HAP-1 (cell line): ENCODE measurements around the gene KIAA0232.
"Not testable (repeated sequence)": the region's sequence is repeated elsewhere in the genome, so short reads cannot be mapped to it uniquely, and the experiment has no call there.

Experiments
- DNase-seq, 2 experiments: peaks; one replicate each; pipeline ENCODE4 v3.0.0-alpha.2; 2016 to 2020; ENCODE audit warnings: low spot score in 2 of 2
- H3K27me3 ChIP-seq: fragments of 250-450 bp; sonication (Bioruptor Pico); 2 replicates; pipeline ENCODE4 v1.5.1; 2020; ENCODE audit warnings: low read depth, mild to moderate bottlenecking, moderate library complexity
- H3K36me3 ChIP-seq: fragments of 250-450 bp; sonication (Bioruptor Pico); replicated peaks from 2 replicates; pipeline ENCODE4 v1.5.1; 2020; ENCODE audit warnings: mild to moderate bottlenecking
- H3K4me1 ChIP-seq: fragments of 250-450 bp; sonication (Bioruptor Pico); 2 replicates; pipeline ENCODE4 v1.5.1; 2020; ENCODE audit warnings: mild to moderate bottlenecking
- H3K4me3 ChIP-seq: fragments of 250-450 bp; sonication (Bioruptor Pico); 2 replicates; pipeline ENCODE4 v1.5.1; 2020; ENCODE audit warnings: mild to moderate bottlenecking, moderate library complexity
- H3K9me3 ChIP-seq: fragments of 250-450 bp; sonication (Bioruptor Pico); 2 replicates; pipeline ENCODE4 v1.5.1; 2020; ENCODE audit warnings: mild to moderate bottlenecking, moderate library complexity
- in situ Hi-C: fragments of 300-500 bp; cut with MboI; formaldehyde crosslinking; loops from 3 replicates; pipeline ENCODE4 v1.14.3; 2020; ENCODE audit warnings: low sequenced_read_pairs, inconsistent platforms, mixed read lengths

Gene KIAA0232

DNA sequence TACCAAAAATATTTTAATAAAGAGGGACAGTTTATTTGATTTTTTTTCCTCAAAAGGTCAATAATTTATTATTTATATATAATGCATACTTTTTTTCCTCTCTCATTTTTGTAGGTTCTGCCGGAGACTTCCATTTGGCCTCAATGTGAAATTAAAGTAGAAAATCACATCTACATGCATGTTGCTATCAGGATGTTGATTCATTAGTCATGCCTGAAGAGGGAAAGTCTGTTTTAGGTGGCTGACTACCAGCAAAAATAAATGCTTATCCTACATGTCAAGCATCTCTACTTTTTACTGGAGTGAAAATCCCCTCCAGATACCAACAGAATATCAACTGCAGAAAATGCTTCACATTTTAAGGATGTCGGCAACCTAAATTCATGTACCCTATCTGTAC lies 41.5 kb downstream of the KIAA0232 start:
- H3K9me3 ChIP-seq, result peaks cover 9% of the 10 kb centered on the region
- no peak overlapping the region for H3K4me3 ChIP-seq
- H3K27me3 ChIP-seq, result no peaks in the 10 kb centered on the region
- H3K36me3 ChIP-seq, result peaks cover 19% of the 10 kb centered on the region
- no peak for DNase-seq
- in situ Hi-C loops, result no loop called here
- no peaks in the 10 kb centered on the region for H3K4me1 ChIP-seq

DNA sequence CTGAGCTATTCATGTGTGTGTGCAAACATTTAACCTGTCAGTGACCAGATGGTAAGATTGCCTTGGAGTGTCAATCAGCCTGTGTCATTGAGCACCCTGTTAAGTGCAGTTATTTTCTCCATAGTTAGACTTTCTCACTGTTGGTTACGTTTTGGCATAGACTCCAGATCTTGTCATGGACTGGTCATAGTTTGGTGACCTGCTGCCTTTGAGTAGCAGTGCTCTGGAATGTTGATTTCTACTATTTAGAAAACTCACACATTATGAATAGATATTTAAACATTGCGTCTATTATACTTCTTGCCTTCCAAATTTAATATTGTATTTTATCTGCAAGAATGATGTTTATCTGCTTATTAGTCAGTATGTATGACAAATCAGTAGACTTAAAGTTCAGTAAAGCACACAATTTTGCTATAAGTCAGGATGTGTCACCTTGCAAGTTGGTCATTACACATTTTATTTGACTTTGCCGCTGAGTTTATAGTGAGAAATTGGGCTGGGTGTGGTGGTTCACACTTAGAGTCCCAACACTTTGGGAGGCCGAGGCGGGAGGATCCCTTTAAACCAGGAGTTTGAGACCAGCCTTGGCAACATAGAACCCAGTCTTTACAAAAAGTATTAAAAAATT lies 42.4 kb downstream of the KIAA0232 start:
- Histone ChIP-seq H3K27me3 (no peaks in the 10 kb centered on the region), H3K4me1 (no peaks in the 10 kb centered on the region), H3K36me3 (peaks cover 23% of the 10 kb centered on the region), H3K9me3 (0 out of 2 replicates have a peak, but pooled peaks cover 3% of the 10 kb centered on the region), H3K4me3 (no peak overlapping the region)
- in situ Hi-C loops, result no loop called here
- DNase-seq, result no peak

DNA sequence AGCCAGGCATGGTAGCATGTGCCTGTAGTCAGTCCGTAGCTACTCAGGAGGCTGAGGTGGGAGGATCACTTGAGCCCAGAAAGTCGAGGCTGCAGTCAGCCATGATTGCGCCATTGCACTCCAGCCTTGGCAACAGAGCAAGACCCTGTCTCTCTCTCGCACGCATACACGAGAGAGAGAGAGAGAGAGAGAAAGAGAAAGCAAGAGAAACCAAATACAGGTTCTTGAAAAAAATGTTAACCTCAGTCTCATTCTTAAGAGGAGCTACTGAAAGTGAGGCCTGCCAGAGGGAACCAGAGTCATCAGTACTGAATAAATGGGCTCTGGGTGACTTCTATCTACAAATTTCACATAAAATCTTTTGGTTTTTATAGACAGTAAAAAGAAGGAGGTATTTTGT lies 42.9 kb downstream of the KIAA0232 start:
- peaks cover 25% of the 10 kb centered on the region for H3K36me3 ChIP-seq
- no peak overlapping the region for H3K4me3 ChIP-seq
- H3K4me1 ChIP-seq, result no peaks in the 10 kb centered on the region
- in situ Hi-C loops, result no loop called here
- no peaks in the 10 kb centered on the region for H3K27me3 ChIP-seq
- H3K9me3 ChIP-seq, result 0 out of 2 replicates have a peak, but pooled peaks cover 3% of the 10 kb centered on the region
- no peak for DNase-seq

DNA sequence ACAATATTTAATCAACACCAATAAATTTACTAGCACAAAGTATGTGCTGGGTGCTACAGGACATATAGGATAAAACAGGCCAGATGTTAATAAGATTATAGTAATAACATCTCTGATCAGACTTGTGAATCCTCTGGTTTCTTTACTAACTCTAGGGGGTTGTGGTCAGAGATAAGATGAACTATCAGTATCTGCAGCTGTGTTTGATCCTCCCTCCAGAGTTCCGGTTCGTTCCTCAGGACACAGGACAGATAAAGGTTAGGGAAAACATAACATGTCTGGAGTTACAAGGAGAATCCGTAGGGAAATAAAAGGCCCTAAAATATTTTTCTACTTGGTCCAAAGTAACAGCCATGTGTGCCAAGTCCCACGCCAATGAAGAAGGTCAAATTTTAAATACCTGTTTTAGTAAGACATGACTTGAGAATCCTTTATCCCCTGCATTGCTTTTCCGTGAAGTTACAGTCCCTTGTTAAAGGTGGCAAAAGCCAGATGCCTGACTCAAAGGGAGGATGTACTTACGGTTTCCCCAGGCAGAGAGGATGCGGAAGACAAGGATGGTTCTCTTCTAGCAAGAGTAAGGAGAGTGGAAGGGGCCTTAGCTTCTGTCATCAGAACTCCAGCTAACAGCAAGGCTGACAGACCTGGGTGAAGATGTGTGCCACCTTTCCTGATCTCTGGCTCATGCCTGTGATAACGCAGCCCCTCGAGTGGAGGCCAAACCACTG lies 44.4 kb downstream of the KIAA0232 start:
- Histone ChIP-seq H3K4me3 (no peak overlapping the region), H3K36me3 (peaks cover 38% of the 10 kb centered on the region), H3K9me3 (0 out of 2 replicates have a peak, but pooled peaks cover 3% of the 10 kb centered on the region), H3K4me1 (no peaks in the 10 kb centered on the region), H3K27me3 (no peaks in the 10 kb centered on the region)
- no peak for DNase-seq
- in situ Hi-C loops, result no loop called here

DNA sequence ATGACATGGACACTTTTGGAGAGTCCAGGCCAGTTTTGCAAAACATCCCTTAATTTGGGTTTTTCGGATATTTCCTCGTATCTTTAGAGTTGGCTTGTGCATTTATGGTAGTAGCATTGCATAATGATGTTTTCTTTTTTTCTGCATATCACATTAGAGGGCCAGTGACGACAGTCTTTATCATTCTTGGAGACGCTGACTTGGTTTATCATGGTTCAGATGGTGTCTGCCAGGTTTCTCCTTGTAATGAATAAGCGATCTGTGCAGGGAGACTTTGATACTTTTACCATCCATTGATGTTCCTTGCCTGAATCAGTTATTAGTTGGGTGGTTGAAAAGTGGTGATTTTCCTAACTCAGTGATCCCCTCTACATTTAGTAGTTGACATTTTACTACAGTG lies 46.6 kb downstream of the KIAA0232 start:
- Histone ChIP-seq H3K27me3 (no peaks in the 10 kb centered on the region), H3K9me3 (no peaks in the 10 kb centered on the region), H3K4me1 (peaks cover 8% of the 10 kb centered on the region), H3K4me3 (no peak overlapping the region), H3K36me3 (peaks cover 49% of the 10 kb centered on the region)
- in situ Hi-C loops, result no loop called here
- no peak for DNase-seq

DNA sequence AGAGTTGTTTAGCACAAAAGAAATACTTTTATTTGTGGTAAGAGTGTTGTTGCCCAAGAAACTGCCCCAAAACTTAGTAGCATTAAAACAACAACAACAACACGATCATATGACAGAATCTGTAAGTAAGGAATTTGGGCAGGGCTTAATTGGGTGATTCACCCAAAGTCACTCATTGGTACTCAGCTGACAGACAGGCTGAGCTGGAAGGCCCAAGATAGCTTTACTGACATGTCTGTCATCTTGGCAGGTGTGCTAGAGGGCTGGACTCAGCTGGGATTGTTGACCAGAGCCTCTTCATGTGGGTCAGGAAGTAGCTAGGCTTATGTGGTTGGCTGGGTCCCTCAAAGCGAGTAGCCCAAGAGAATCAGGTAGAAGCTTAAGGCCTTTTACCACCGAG lies 52.3 kb downstream of the KIAA0232 start:
- in situ Hi-C loops, result no loop called here
- Histone ChIP-seq H3K36me3 (peaks cover 36% of the 10 kb centered on the region), H3K4me3 (no peak overlapping the region), H3K27me3 (no peaks in the 10 kb centered on the region), H3K9me3 (no peaks in the 10 kb centered on the region), H3K4me1 (peaks cover 16% of the 10 kb centered on the region)
- DNase-seq, result no peak

GRCh38 chr4:6835616-6836015 lies 53.1 kb downstream of the KIAA0232 start:
- H3K4me3 ChIP-seq, in situ Hi-C loops, DNase-seq, H3K9me3 ChIP-seq, H3K27me3 ChIP-seq: not testable (repeated sequence)
- Histone ChIP-seq H3K36me3 (peaks cover 32% of the 10 kb centered on the region), H3K4me1 (peaks cover 24% of the 10 kb centered on the region)

DNA sequence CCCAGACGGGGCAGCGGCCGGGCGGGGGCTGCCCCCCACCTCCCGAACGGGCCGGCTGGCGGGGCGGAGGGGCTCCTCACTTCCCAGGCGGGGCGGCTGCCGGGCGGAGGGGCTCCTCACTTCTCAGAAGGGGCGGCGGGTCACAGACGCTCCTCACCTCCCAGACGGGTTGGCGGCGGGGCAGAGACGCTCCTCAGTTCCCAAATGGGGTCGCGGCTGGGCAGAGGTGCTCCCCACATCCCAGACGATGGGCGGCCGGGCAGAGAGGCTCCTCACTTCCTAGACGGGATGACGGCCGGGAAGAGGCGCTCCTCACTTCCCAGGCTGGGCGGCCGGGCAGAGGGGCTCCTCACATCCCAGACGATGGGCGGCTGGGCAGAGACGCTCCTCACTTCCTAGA lies 54.6 kb downstream of the KIAA0232 start:
- Histone ChIP-seq H3K4me1 (peaks cover 33% of the 10 kb centered on the region), H3K36me3 (peaks cover 20% of the 10 kb centered on the region)
- H3K9me3 ChIP-seq, DNase-seq, in situ Hi-C loops, H3K27me3 ChIP-seq, H3K4me3 ChIP-seq: not testable (repeated sequence)

DNA sequence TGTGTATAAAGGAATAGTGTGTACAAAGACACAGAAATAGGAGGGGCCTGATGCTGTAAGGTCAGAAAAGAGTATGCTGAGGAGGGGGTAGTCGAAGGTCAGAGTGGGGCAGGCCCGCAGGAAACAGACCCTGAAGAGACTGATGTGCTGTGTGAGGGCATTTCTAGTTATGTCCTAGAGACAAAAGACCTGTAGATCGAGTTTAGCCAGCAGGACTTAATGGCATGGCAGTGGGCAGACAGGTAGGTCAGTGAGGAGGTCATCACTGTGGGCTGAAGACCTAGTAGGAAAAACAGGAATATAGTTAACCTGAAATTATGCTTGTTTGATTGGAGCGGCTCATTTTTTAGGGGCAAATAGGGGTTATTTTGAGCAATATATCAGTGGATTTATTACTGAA lies 57.1 kb downstream of the KIAA0232 start:
- peaks cover 7% of the 10 kb centered on the region for H3K36me3 ChIP-seq
- DNase-seq, result no peak
- H3K27me3 ChIP-seq, result no peaks in the 10 kb centered on the region
- H3K9me3 ChIP-seq, result no peaks in the 10 kb centered on the region
- in situ Hi-C loops, result no loop called here
- no peak overlapping the region for H3K4me3 ChIP-seq
- peaks cover 25% of the 10 kb centered on the region for H3K4me1 ChIP-seq

GRCh38 chr4:6840062-6840976 lies 57.8 kb downstream of the KIAA0232 start:
- Histone ChIP-seq H3K36me3 (peaks cover 6% of the 10 kb centered on the region), H3K9me3 (no peaks in the 10 kb centered on the region), H3K27me3 (no peaks in the 10 kb centered on the region), H3K4me3 (no peak overlapping the region), H3K4me1 (peaks cover 25% of the 10 kb centered on the region)
- in situ Hi-C loops, result no loop called here
- DNase-seq, result peak; percentile 76 to 79

- Histone ChIP-seq H3K4me1 (peaks cover 29% of the 10 kb centered on the region), H3K36me3 (peaks cover 12% of the 10 kb centered on the region), H3K9me3 (no peaks in the 10 kb centered on the region), H3K4me3 (no peak overlapping the region), H3K27me3 (no peaks in the 10 kb centered on the region)
- no peak for DNase-seq
- in situ Hi-C loops, result no loop called here
Measured at GRCh38 chr4:6845027-6845426, 62.5 kb downstream of the KIAA0232 start.

DNA sequence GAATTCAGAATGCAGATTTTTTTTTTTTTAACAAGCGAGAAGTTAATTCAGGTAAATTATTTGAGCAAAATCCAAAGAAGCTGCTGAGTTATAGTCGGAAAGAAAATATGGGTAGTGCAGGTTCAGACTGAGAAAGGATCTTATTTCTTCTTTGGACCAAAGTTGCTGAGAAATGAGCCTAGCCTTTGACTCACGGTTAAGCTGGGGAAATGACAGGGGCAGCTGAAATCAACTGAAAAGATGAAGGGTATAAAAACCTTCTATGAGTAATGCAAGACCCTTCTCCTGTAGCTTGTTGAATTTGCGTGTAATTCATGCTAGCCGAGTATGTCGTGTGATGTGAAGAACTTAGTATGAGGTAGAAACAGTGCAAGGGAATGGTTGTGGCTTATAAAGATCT lies 63.0 kb downstream of the KIAA0232 start:
- in situ Hi-C loops, result no loop called here
- no peaks in the 10 kb centered on the region for H3K9me3 ChIP-seq
- DNase-seq, result no peak
- peaks cover 23% of the 10 kb centered on the region for H3K4me1 ChIP-seq
- H3K36me3 ChIP-seq, result peaks cover 12% of the 10 kb centered on the region
- no peak overlapping the region for H3K4me3 ChIP-seq
- H3K27me3 ChIP-seq, result no peaks in the 10 kb centered on the region

- Histone ChIP-seq H3K27me3 (no peaks in the 10 kb centered on the region), H3K4me3 (no peak overlapping the region), H3K36me3 (peaks cover 15% of the 10 kb centered on the region), H3K9me3 (no peaks in the 10 kb centered on the region), H3K4me1 (peaks cover 14% of the 10 kb centered on the region)
- in situ Hi-C loops, result no loop called here
- DNase-seq, result no peak
Measured at GRCh38 chr4:6847178-6847577, 64.7 kb downstream of the KIAA0232 start.
